ENCODE results near the gene SLC16A11.
"Not testable (repeated sequence)": the region's sequence is repeated elsewhere in the genome, so short reads cannot be mapped to it uniquely, and the experiment has no call there.

Gene SLC16A11

DNA sequence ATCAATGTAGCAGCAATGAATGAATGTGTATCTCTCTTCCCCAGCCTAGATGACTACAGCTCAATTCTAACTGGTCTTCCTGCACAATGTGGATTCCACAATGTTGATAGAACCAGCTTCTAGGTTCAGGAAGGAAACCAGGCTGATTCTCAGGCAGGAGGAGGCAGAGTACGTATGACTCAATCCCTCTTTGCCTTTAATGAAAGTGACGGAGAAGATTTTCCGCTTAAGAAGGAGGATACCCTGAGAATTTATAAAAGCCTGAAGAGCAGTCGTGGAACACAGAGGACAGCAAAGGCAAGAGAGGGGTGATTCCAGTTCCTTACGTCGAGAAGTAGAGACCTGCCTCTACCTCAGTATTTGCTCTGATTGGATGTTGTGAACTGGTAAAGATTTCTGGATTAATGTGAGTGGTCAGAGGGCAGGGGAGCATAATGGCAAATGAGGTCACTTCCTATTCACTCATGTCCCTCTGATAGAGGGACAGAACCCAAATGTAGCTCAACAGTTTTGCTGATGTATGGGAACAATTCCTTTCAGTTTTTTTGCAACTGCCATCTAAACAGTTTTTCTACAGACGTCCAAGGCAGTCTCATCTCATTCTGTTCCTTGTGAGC, 15.0 kb upstream of the SLC16A11 start:
- DNase-seq (ENCODE audit: low read depth in 2 of 2), result no peak

DNA sequence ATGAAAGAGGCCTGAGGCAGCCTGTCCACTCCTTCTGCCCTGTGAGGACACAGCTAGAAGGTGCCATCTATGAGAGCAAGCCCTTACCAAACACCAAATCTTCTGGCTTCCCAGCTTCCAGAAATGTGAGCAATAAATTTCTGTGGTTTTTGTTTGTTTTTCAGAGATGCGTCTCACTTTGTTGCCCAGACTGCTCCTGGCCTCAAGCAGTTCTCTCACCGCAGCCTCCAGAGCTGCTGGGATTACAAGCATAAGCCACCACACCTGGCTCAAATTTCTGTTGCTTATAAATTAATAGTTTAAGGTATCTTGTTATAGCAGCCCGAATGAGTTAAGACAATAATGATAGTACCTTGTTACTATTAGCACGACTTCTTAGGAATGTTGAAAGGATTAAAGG, 12.5 kb upstream of the SLC16A11 start:
- DNase-seq (ENCODE audit: low read depth in 2 of 2), result no peak

GRCh38 chr17:7050583-7050982, 6.7 kb upstream of the SLC16A11 start:
- DNase-seq (ENCODE audit: low read depth in 2 of 2), result not testable (repeated sequence)

DNA sequence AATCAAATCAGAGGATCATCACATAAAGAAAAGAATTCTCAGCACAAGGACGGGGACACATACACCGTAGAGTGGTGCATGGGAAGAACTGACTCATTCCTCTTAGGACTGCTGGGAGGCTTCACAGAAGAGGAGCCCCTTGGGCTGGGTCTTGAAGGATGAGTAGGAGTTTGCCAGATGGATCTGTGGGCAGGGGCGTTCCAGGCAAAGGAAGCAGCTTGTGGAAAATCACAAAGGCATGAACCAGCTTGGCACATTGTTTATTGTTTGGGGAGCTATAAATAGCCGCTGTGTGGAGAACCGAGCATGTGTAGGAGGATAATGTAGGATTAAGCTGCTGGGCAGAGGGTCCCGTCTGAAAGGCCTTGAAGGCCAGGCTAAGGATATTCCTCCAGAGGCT, 5.1 kb upstream of the SLC16A11 start:
- no peak for DNase-seq (ENCODE audit: low read depth in 2 of 2)

- DNase-seq (ENCODE audit: low read depth in 2 of 2), result no peak
Measured at GRCh38 chr17:7047566-7047965, 3.7 kb upstream of the SLC16A11 start.

DNA sequence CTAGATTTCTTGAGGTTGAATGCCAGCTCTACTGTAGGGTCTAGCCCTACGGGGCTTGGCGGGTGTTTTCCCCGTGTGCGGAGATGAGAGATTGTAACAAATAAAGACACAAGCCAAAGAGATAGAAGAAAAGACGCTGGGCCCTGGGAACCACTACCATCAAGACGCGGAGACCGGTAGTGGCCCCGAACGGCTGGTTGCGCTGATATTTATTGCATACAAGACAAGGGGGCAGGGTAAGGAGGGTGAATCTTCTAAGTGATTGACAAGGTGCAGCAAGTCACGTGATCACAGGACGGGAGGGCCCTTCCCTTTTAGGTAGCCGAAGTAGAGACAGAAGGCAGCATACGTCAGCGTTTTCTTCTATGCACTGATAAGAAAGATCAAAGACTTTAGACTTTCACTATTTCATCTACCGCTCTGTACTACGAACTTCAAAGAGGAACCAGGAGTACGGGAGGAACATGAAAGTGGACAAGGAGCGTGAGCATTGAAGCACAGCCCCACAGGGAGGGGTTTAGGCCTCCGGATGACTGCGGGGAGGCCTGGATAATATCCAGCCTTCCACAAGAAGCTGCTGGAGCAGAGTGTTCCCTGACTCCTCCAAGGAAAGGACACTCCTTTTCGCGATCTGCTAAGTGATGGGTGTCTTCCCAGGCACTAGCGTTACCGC, 3.0 kb upstream of the SLC16A11 start:
- DNase-seq (ENCODE audit: low read depth in 2 of 2), result not testable (repeated sequence)

GRCh38 chr17:7046127-7046724, 2.3 kb upstream of the SLC16A11 start:
- DNase-seq (ENCODE audit: low read depth in 2 of 2), result no peak

DNA sequence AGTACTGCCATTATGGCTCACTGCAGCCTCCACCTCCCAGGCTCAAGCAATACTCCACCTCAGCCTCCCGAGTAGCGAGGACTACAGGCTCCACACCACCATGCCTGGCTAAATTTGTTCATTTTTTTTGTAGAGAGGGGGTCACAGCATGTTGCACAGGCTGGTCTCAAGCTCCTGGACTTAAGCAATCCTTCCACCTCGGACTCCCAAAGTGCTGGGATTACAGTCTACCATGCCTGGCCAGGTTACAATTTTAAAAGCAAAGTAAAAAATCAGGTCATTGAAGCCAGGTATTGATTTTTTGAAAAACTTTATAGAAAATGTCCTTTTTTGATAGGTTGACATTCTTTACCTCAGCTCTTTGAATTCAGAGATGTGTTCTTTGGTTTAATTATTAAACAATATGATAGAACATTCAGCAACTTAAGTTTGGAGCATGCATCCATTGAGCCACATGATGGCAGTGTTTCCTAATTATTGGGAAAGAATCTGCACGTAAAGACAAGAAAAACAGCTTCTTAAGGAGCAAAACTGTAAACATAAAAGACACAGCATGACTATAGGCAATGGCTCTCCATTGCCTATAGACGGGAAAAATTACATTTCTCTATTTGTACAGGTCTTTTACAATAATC, 1.7 kb upstream of the SLC16A11 start:
- DNase-seq (ENCODE audit: low read depth in 2 of 2), result no peak

- no peak for DNase-seq (ENCODE audit: low read depth in 2 of 2)
Measured at GRCh38 chr17:7043182-7043496, 753 bp downstream of the SLC16A11 start.

DNA sequence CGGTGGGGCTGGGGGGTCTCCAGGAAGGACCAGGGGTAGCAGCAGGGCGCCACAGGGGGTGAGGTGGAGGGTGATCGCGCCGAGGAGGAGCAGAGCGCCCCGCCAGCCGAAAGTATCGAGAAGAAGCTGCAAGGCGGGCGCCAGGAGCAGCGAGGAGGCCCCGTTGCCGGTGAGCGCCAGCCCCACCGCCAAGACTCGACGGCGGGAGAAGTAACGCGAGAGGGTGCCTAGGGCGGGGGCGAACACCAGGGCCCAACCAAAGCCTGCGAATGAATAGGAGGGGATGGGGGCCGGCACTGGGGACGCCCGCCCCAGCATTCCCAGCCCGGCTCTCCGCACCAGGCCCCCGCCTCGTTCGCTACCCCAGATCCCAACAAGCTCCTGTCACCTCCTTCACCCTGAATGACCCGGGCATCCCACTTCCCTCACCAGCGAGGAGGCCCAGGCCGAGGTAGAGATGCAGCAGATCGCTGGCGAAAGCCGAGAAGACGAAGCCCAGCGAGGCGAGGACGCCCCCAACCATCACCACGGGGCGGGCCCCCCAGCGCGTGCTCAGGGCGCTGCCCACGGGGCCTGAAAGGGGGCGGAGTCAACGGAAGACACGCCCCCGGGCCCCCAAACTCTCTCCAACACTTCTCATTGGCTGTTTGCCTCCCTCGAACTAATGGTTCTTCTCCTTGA, 1.3 kb downstream of the SLC16A11 start:
- no peak for DNase-seq (ENCODE audit: low read depth in 2 of 2)

DNA sequence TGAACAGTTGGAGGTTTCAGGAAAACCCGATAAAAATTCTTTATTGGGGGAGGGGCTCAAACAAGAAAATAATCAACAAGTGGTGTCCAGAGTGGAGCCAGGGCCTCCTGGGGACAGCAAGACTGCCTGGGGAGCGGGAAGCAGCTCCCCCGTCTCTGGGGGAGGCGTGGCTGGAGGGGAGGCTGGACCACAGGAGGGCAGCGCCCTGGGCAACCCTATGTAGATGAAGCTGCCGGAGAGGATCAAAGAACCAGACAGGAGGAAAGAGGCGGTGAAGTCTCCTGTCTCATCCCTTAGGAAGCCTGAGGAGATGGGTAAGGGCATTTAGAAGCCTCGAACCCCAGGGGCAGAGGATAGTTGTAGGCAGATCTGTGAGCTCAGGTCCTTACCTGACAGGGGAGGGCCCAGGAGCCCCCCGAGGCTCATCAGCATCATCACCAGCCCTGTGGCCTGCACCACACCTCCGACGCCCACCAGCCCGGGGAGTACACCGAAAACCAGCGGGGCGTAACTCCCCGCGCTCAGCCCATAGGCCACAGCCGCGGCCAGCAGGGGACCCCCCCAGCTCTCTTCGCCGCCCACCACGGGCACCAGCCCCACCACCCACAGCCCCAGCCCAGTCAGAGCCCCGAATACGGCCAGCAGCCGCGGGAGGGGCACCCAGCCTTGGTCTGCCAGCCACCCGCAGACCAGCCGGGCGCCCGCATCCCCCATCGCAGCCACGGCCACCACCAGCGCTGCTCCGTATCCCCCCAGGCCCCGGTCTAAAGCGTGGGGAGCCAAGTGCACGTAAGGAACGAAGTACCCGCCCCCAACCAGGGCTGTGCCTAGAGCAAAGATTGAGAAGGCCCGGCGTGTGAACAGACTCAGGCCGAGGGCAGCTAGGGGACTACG, 2.0 kb downstream of the SLC16A11 start:
- no peak for DNase-seq (ENCODE audit: low read depth in 2 of 2)

DNA sequence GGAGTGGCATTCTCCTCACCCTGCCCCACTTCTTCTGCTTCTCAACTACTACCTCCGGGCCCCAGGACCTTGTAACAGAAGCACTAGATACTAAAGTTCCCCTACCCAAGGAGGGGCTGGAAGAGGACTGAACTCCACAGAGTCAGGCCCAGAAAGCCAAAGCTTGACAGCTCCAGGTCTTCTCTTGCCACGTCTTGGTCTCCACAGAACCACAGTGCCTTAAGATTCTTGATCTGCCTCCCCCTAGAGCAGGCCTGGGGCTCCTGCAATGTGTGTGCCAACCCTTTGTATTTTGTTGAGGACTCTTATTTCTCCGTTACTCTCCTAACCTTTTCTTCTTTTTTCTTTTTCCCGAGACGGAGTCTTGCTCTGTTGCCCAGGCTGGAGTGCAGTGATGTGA, 4.1 kb downstream of the SLC16A11 start:
- DNase-seq (ENCODE audit: low read depth in 2 of 2), result no peak

DNA sequence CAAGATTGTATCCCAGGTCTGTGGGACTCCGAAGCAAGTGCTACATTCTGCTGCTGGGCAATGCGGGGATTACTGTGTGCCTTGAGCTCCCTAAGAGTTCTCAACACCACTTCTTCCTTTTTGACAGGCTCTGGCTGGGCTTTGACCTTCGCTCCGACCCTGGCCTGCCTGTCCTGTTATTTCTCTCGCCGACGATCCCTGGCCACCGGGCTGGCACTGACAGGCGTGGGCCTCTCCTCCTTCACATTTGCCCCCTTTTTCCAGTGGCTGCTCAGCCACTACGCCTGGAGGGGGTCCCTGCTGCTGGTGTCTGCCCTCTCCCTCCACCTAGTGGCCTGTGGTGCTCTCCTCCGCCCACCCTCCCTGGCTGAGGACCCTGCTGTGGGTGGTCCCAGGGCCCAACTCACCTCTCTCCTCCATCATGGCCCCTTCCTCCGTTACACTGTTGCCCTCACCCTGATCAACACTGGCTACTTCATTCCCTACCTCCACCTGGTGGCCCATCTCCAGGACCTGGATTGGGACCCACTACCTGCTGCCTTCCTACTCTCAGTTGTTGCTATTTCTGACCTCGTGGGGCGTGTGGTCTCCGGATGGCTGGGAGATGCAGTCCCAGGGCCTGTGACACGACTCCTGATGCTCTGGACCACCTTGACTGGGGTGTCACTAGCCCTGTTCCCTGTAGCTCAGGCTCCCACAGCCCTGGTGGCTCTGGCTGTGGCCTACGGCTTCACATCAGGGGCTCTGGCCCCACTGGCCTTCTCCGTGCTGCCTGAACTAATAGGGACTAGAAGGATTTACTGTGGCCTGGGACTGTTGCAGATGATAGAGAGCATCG, 5.6 kb downstream of the SLC16A11 start:
- DNase-seq (ENCODE audit: low read depth in 2 of 2), result no peak

DNA sequence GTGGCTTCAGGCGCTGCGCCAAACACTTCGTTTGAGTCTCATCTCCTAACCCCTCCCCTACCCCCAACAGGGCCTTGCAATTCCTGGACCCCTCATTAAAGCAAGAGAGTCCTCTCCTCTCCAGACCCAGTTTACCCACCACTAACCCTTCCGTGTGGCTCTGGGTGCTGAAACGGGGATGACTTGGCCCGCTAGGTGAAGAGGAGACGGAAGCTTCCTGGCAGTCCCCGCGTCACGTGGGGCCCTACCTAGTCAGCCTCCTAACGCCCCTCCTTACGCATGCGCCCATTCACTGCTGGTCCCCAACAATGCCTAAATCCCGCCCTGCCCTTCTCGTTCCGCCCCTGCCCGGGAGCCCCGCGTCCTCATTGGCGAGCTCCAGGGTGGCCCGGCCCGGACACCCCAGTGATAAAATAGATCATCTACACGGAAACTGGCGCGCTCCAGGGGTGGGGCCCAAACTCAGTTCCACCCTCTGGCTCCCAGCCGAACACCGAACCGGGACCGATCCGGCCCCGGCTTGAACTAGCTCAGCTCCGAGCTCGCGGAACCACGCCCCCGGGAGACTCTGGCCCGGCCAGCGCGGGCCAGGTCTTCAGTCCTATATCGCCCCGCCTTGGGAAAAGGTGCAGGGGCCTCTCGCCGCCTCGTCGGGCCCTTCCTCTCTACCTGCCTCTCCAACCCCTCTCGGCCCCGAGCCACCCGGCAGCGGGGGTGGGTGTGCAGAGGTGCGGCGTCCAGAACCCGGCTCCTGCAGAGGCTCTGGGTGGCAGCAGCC, 8.1 kb downstream of the SLC16A11 start, which contains the start of gene SLC16A13:
SLC16A13 (plus strand) TSS at position 425 of the 778 bp plus-strand sequence. CDS start 368 bp downstream, outside the sequence.
- DNase-seq (ENCODE audit: low read depth in 2 of 2), result peak; percentile 97 to 99

GRCh38 chr17:7034955-7035590, 8.8 kb downstream of the SLC16A11 start:
- DNase-seq (ENCODE audit: low read depth in 2 of 2), result no peak

DNA sequence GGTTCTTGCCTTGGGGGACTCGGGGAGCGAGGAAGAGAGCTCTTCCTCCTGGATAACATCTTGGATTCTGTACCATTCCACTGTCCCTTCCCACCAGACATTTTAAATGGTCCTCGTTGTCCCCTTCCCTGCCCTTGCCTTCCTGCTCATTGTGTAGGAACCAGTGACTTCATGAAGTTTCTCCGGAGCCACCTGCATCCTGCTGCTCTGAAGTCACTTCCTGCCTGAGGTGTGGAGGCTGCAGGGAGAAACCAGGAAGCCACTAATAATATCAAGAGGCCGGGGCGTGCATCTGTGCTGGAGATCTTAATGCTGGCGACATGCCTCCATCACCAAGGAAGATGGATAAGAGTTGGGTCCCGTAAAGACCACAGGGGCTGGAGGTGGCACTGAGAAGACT, 14.2 kb downstream of the SLC16A11 start:
- no peak for DNase-seq (ENCODE audit: low read depth in 2 of 2)

GRCh38 chr17:7029096-7029495, 14.8 kb downstream of the SLC16A11 start:
- no peak for DNase-seq (ENCODE audit: low read depth in 2 of 2)

- no peak for DNase-seq (ENCODE audit: low read depth in 2 of 2)
Measured at GRCh38 chr17:7027335-7027734, 16.6 kb downstream of the SLC16A11 start.

GRCh38 chr17:7026471-7027115, 17.3 kb downstream of the SLC16A11 start:
- DNase-seq (ENCODE audit: low read depth in 2 of 2), result no peak
